Measurements from ENCODE around the gene EVA1B.

Gene EVA1B

GRCh38 chr1:36276688-36277087, 46.8 kb downstream of the EVA1B start:
- no peak for DNase-seq (ENCODE audit: low spot score)

- no peak for DNase-seq (ENCODE audit: low spot score)
Measured at GRCh38 chr1:36274201-36274600, 49.2 kb downstream of the EVA1B start.

GRCh38 chr1:36273024-36273423, 50.4 kb downstream of the EVA1B start:
- no peak for DNase-seq (ENCODE audit: low spot score)

Measured in ecto neural progenitor cell (in vitro differentiated cells).